HG02588 (cell line): ENCODE measurements around the gene LSM2.

Source experiments
- ATAC-seq: cut with Tn5 transposase; IDR thresholded peaks from one replicate; pipeline ENCODE4 v1.9.1; 2021; ENCODE audit warnings: mild to moderate bottlenecking, moderate library complexity; ENCODE audit not compliant: unreplicated experiment

Gene LSM2

GRCh38 chr6:31778193-31778592 lies 28.6 kb downstream of the LSM2 start:
- ATAC-seq: no peak

GRCh38 chr6:31777667-31778050 lies 29.1 kb downstream of the LSM2 start:
- no peak for ATAC-seq

GRCh38 chr6:31776989-31777666 lies 29.6 kb downstream of the LSM2 start, which contains the start of gene VWA7:
VWA7 (minus strand) TSS chr6:31777328; CDS start chr6:31776779, 549 bp downstream.
- peak; percentile 72 for ATAC-seq

GRCh38 chr6:31776485-31776988 lies 30.2 kb downstream of the LSM2 start:
- ATAC-seq: peak; percentile 7

GRCh38 chr6:31775633-31776484 lies 30.9 kb downstream of the LSM2 start:
- ATAC-seq: no peak

- ATAC-seq: no peak
Observed at GRCh38 chr6:31775184-31775583, 31.6 kb downstream of the LSM2 start.

GRCh38 chr6:31771992-31772358 lies 34.8 kb downstream of the LSM2 start:
- ATAC-seq: no peak

GRCh38 chr6:31770860-31771259 lies 35.9 kb downstream of the LSM2 start:
- ATAC-seq: no peak

GRCh38 chr6:31769684-31770371 lies 36.9 kb downstream of the LSM2 start:
- no peak for ATAC-seq

GRCh38 chr6:31768363-31769257 lies 38.2 kb downstream of the LSM2 start:
- no peak for ATAC-seq

- ATAC-seq: no peak
Observed at GRCh38 chr6:31767096-31767645, 39.6 kb downstream of the LSM2 start.

GRCh38 chr6:31765910-31766794 lies 40.6 kb downstream of the LSM2 start:
- no peak for ATAC-seq

- no peak for ATAC-seq
Observed at GRCh38 chr6:31765559-31765909, 41.2 kb downstream of the LSM2 start.

GRCh38 chr6:31764198-31764597 lies 42.6 kb downstream of the LSM2 start:
- no peak for ATAC-seq

- ATAC-seq: no peak
Observed at GRCh38 chr6:31763619-31763940, 43.2 kb downstream of the LSM2 start.

- no peak for ATAC-seq
Observed at GRCh38 chr6:31762878-31763618, 43.7 kb downstream of the LSM2 start.

- no peak for ATAC-seq
Observed at GRCh38 chr6:31762356-31762755, 44.4 kb downstream of the LSM2 start, which contains the start of gene SAPCD1. SAPCD1 (plus strand) TSS chr6:31762656; CDS start chr6:31763055, 399 bp downstream.

- no peak for ATAC-seq
Observed at GRCh38 chr6:31761343-31761742, 45.4 kb downstream of the LSM2 start.

GRCh38 chr6:31760790-31761189 lies 46.0 kb downstream of the LSM2 start:
- no peak for ATAC-seq
